Endothelial cell of umbilical vein (primary cell): ENCODE data around the gene TM6SF1. TPM values are rescaled to one million over a fixed set of nuclear protein-coding genes. Genes with fewer than 3 reads are reported as not detected.

Experiments used
- BruUV-seq: library from RNA; stranded (reverse); fragments of 400-500 nt; replicated peaks from 2 replicates; lab custom pipeline; 2021; lab: Mats Ljungman, UMichigan
- CTCF ChIA-PET: fragments of 300-600, 350-600 bp; sonication (Branson Sonifier 250); formaldehyde crosslinking; loops from one replicate; lab custom pipeline; 2021; ENCODE audit warnings: antibody characterized with exemption, inconsistent platforms; lab: Charles Lee
- POLR2A ChIA-PET: fragments of 300-600, 350-600 bp; sonication (Branson Sonifier 250); formaldehyde crosslinking; loops from one replicate; lab custom pipeline; 2021; ENCODE audit warnings: antibody characterized with exemption, inconsistent platforms; lab: Charles Lee
- DNase-seq: peaks from one replicate; pipeline ENCODE4 v3.0.0-alpha.2; 2011; ENCODE audit warnings: low read depth, low spot score
- FAIRE-seq: peaks from 2 replicates; lab custom pipeline; 2011; peaks lifted over from hg19 to GRCh38; lab: Jason Lieb, UNC
- H2AFZ ChIP-seq: 2 replicates; pipeline ENCODE4 v1.6.0; 2012; ENCODE audit warnings: low read depth, low read length, control low read depth, inconsistent platforms
- H3K27ac ChIP-seq: 2 replicates; pipeline ENCODE4 v1.5.1; 2011; ENCODE audit warnings: low read depth, mild to moderate bottlenecking, control low read depth, low read length, moderate library complexity; ENCODE audit not compliant: insufficient read depth
- H3K27me3 ChIP-seq, 2 experiments: 2 replicates each; pipeline versions ENCODE4 v1.6.0 to v1.6.1; 2011; ENCODE audit warnings: low read length in 2 of 2, mixed read lengths in 1 of 2; ENCODE audit not compliant: control insufficient read depth in 2 of 2, insufficient read depth in 2 of 2
- H3K36me3 ChIP-seq, 2 experiments: 2 replicates in 1 of 2; 3 replicates in 1 of 2; pipeline ENCODE4 v1.5.1; 2011; ENCODE audit warnings: low read length in 2 of 2, mild to moderate bottlenecking in 1 of 2, moderate library complexity in 1 of 2; ENCODE audit not compliant: control insufficient read depth in 2 of 2, insufficient read depth in 2 of 2; ENCODE audit errors: extremely low read depth in 1 of 2
- H3K4me1 ChIP-seq: 3 replicates; pipeline ENCODE4 v1.5.1; 2011; ENCODE audit warnings: mild to moderate bottlenecking, low read length; ENCODE audit not compliant: control insufficient read depth, insufficient read depth; ENCODE audit errors: extremely low read depth
- H3K4me2 ChIP-seq: 2 replicates; pipeline ENCODE4 v1.6.1; 2011; ENCODE audit warnings: low read length, control low read depth, mixed read lengths; ENCODE audit not compliant: insufficient read depth
- H3K4me3 ChIP-seq, 3 experiments: fragments of 200-600 bp in 1 of 3; sonication (generic), shearing (Covaris generic) in 1 of 3; replicated peaks in 1 of 3; 2 replicates each; pipeline ENCODE4 v1.5.1; 2011 to 2016; ENCODE audit warnings: control low read depth in 3 of 3, low read length in 3 of 3, mild to moderate bottlenecking in 2 of 3, inconsistent platforms in 1 of 3, low read depth in 1 of 3, moderate library complexity in 1 of 3; ENCODE audit not compliant: insufficient read depth in 1 of 3
- H3K79me2 ChIP-seq: 2 replicates; pipeline ENCODE4 v1.6.0; 2012; ENCODE audit warnings: low read length, inconsistent platforms; ENCODE audit not compliant: control insufficient read depth, insufficient read depth
- H3K9ac ChIP-seq: replicated peaks from 2 replicates; pipeline ENCODE3; 2011; ENCODE audit warnings: low read length, control low read depth; ENCODE audit not compliant: insufficient read depth; ENCODE audit errors: extremely low read depth
- H3K9me1 ChIP-seq: replicated peaks from 3 replicates; pipeline ENCODE4 v1.6.0; 2011; ENCODE audit warnings: mild to moderate bottlenecking, low read length; ENCODE audit not compliant: control insufficient read depth, insufficient read depth; ENCODE audit errors: extremely low read depth
- H3K9me3 ChIP-seq: replicated peaks from 2 replicates; pipeline ENCODE4 v1.5.1; 2012; ENCODE audit warnings: low read length, inconsistent platforms; ENCODE audit not compliant: control insufficient read depth, insufficient read depth
- H4K20me1 ChIP-seq: replicated peaks from 2 replicates; pipeline ENCODE3; 2011; ENCODE audit warnings: mild to moderate bottlenecking, low read length; ENCODE audit not compliant: control insufficient read depth, insufficient read depth; ENCODE audit errors: extremely low read depth
- EZH2 ChIP-seq: IDR thresholded peaks from 2 replicates; pipeline ENCODE4 v1.6.1; 2012; ENCODE audit warnings: borderline replicate concordance, low read depth, mild to moderate bottlenecking, moderate library complexity, low read length, inconsistent platforms; ENCODE audit not compliant: severe bottlenecking
- FOS ChIP-seq: IDR thresholded peaks from 2 replicates; pipeline ENCODE4 v1.6.1; 2011; ENCODE audit warnings: mild to moderate bottlenecking, low read length, moderate library complexity, borderline replicate concordance; ENCODE audit not compliant: insufficient read depth
- GATA2 ChIP-seq: IDR thresholded peaks from 2 replicates; pipeline ENCODE4 v1.7.0; 2011; ENCODE audit warnings: low read depth, mild to moderate bottlenecking, moderate library complexity, mixed read lengths, low read length; ENCODE audit not compliant: insufficient read length, insufficient read depth
- JUN ChIP-seq: IDR thresholded peaks from 2 replicates; pipeline ENCODE4 v1.6.1; 2011; ENCODE audit warnings: borderline replicate concordance, low read depth; ENCODE audit not compliant: insufficient read length, insufficient read depth
- MYC ChIP-seq: IDR thresholded peaks from one replicate; pipeline ENCODE4 v1.6.1; 2011; ENCODE audit warnings: mild to moderate bottlenecking, low read depth, low read length
- POLR2A ChIP-seq: IDR thresholded peaks from 2 replicates; pipeline ENCODE4 v1.6.1; 2012; ENCODE audit warnings: low read depth, mild to moderate bottlenecking, control low read depth, low read length
- POLR2AphosphoS5 ChIP-seq: IDR thresholded peaks from 2 replicates; pipeline ENCODE4 v1.6.1; 2012; ENCODE audit warnings: low read depth, mild to moderate bottlenecking, control low read depth, low read length, moderate library complexity; ENCODE audit not compliant: insufficient read depth
- dilution Hi-C: fragments of 300-500 bp; cut with MboI; formaldehyde crosslinking; loops from one replicate; pipeline ENCODE4 v1.15.0; 2019; ENCODE audit warnings: low sequenced_read_pairs; ENCODE audit not compliant: extremely low pct_ligation_motif_present
- intact Hi-C: fragments of 100-400 bp; cut with micrococcal nuclease; formaldehyde crosslinking; loops from one replicate; pipeline ENCODE4 v1.10.0; 2022
- polyA plus RNA-seq, 4 experiments: library from polyadenylated mRNA; depleted of rRNA in 3 of 4; stranded (reverse) in 3 of 4; unstranded in 1 of 4; fragments of >200 nt; gene quantifications; 2 replicates each; pipeline versions ENCODE4 v1.2.1 to v1.2.3, GENCODE V29; 2011 to 2012; ENCODE audit warnings: missing spikeins in 1 of 4
- total RNA-seq: library from RNA; stranded (reverse); gene quantifications from 2 replicates; pipeline ENCODE4 v1.2.3, GENCODE V29; 2021
- TF ChIP-seq, protein P1 (sequence below), 2 donors: IDR thresholded peaks; 1 replicate in 1 of 2; 2 replicates in 1 of 2; pipeline ENCODE4 v1.5.1; 2011; ENCODE audit warnings: low read length in 2 of 2, mild to moderate bottlenecking in 2 of 2, moderate library complexity in 2 of 2, control low read depth in 1 of 2, inconsistent platforms in 1 of 2, low read depth in 1 of 2; ENCODE audit not compliant: insufficient read depth in 1 of 2; ENCODE audit errors: extremely low read depth in 1 of 2
- TF ChIP-seq, protein P2 (sequence below): IDR thresholded peaks from 2 replicates; pipeline ENCODE4 v1.6.1; 2011; ENCODE audit not compliant: insufficient read depth, insufficient read length

The TM6SF1 gene
- total and polyA plus RNA-seq, 2 donors (not counting 3 experiments of a cell fraction or from before 2014, with no cell fraction given), result 26.5 to 38.0 TPM

DNA sequence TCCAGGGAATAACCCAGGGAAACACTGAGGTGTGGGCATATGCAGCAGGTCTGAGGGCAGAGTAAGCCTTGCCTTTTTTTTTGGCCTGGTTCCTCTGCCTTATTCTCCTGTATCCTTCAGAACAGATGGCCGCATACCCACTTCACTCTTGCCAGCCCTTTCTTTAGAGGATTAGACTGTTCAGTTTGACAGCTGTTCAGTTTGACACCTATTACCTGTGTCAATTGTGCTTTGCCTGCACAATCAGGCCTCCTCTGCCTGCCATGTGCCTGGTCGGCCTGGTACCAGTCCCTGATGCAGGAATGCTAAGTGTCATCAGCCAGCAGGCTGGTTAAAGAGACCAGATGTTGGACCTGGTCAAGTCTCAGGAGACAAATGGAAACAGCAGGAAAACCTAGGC lies 22.3 kb downstream of the TM6SF1 start:
- Histone ChIP-seq H3K36me3 (peaks cover 16 to 32% of the 10 kb centered on the region in 2 experiments), H3K4me2 (no peak overlapping the region), H3K4me1 (no peaks in the 10 kb centered on the region), H2AFZ (no peak overlapping the region), H3K9ac (no peak overlapping the region), H3K27ac (no peak overlapping the region), H4K20me1 (no peaks in the 10 kb centered on the region), H3K79me2 (no peaks in the 10 kb centered on the region), H3K27me3 (no peaks in the 10 kb centered on the region), H3K9me1 (no peaks in the 10 kb centered on the region), H3K4me3 (no peak overlapping the region), H3K9me3 (no peaks in the 10 kb centered on the region)
- intact Hi-C loops, result no loop called here
- ChIA-PET POLR2A (no interaction called here), CTCF (interaction anchor here (1.0 to 1.6 kb wide), 2 partner anchors 30 to 119 kb away, joined by 3 read pairs; no protein-coding TSS in a partner anchor)
- TF ChIP-seq POLR2A (no peak), FOS (no peak), MYC (no peak)
- TF ChIP-seq, protein P1, sequence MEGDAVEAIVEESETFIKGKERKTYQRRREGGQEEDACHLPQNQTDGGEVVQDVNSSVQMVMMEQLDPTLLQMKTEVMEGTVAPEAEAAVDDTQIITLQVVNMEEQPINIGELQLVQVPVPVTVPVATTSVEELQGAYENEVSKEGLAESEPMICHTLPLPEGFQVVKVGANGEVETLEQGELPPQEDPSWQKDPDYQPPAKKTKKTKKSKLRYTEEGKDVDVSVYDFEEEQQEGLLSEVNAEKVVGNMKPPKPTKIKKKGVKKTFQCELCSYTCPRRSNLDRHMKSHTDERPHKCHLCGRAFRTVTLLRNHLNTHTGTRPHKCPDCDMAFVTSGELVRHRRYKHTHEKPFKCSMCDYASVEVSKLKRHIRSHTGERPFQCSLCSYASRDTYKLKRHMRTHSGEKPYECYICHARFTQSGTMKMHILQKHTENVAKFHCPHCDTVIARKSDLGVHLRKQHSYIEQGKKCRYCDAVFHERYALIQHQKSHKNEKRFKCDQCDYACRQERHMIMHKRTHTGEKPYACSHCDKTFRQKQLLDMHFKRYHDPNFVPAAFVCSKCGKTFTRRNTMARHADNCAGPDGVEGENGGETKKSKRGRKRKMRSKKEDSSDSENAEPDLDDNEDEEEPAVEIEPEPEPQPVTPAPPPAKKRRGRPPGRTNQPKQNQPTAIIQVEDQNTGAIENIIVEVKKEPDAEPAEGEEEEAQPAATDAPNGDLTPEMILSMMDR (IDR thresholded peaks at IDR 0.05; ENCODE audit: extremely low read depth in 1 of 2, insufficient read depth in 1 of 2, low read depth in 1 of 2, low read length in 2 of 2), result no peak
- BruUV-seq, result no TSS peak
- dilution Hi-C loops, result no loop called here
- DNase-seq (no peak), FAIRE-seq (no peak)

DNA sequence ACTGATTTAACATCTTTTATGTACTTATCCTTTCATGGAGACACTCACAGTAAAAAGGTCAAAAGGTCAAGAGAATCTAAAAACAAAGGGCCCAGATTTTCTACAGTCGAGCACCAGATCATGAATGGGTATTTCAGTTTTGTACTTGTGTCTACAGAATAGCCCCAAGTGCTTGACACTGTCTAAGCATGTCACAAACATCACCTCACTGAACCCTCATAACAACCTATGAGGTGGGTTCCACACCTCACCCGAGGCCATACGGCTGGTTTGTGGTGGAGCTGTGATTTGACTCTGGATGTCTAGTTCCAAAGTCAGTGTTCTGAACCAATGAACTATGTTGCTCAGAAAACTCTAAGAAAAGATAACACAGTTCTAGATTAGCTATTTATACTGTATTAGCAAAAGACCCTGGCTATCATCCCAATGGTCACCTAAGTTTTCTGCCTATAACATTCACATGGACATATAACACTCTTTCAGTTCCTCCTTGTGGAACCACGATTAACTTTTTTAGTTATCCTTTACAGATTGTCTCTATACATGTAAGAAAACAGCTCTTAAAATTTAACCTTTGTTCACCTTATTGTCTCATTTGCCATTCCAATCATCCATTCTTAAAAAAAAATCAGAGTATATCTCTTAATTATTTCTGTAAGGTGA lies 25.5 kb downstream of the TM6SF1 start:
- TF ChIP-seq, protein P2, sequence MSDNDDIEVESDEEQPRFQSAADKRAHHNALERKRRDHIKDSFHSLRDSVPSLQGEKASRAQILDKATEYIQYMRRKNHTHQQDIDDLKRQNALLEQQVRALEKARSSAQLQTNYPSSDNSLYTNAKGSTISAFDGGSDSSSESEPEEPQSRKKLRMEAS, result no peak
- TF ChIP-seq FOS (no peak), EZH2 (no peak), MYC (no peak), GATA2 (no peak), POLR2A (no peak), POLR2AphosphoS5 (no peak), JUN (no peak)
- TF ChIP-seq, protein P1 (IDR thresholded peaks at IDR 0.05; ENCODE audit: extremely low read depth in 1 of 2, insufficient read depth in 1 of 2, low read depth in 1 of 2, low read length in 2 of 2), result no peak
- POLR2A ChIA-PET, result no interaction called here
- dilution Hi-C loops, result no loop called here
- Histone ChIP-seq H3K27ac (no peak overlapping the region), H3K79me2 (no peaks in the 10 kb centered on the region), H3K4me3 (no peak overlapping the region), H3K9ac (no peak overlapping the region), H3K4me1 (no peaks in the 10 kb centered on the region), H3K36me3 (peaks cover 17 to 35% of the 10 kb centered on the region in 2 experiments), H3K9me1 (no peaks in the 10 kb centered on the region), H3K4me2 (no peak overlapping the region), H3K27me3 (no peaks in the 10 kb centered on the region), H2AFZ (no peak overlapping the region), H3K9me3 (no peaks in the 10 kb centered on the region), H4K20me1 (no peaks in the 10 kb centered on the region)
- BruUV-seq, result no TSS peak
- DNase-seq (no peak), FAIRE-seq (no peak)
- intact Hi-C loops, result no loop called here
- CTCF ChIA-PET, result interaction anchor here (1.1 kb wide), 1 partner anchor 433 kb away, joined by 3 read pairs; no protein-coding TSS in a partner anchor
